ENCODE measurements around the gene C1orf116.

GRCh38 chr1:207018707-207019106 is 13.8 kb downstream of the C1orf116 start:
- TF ChIP-seq, protein P1, sequence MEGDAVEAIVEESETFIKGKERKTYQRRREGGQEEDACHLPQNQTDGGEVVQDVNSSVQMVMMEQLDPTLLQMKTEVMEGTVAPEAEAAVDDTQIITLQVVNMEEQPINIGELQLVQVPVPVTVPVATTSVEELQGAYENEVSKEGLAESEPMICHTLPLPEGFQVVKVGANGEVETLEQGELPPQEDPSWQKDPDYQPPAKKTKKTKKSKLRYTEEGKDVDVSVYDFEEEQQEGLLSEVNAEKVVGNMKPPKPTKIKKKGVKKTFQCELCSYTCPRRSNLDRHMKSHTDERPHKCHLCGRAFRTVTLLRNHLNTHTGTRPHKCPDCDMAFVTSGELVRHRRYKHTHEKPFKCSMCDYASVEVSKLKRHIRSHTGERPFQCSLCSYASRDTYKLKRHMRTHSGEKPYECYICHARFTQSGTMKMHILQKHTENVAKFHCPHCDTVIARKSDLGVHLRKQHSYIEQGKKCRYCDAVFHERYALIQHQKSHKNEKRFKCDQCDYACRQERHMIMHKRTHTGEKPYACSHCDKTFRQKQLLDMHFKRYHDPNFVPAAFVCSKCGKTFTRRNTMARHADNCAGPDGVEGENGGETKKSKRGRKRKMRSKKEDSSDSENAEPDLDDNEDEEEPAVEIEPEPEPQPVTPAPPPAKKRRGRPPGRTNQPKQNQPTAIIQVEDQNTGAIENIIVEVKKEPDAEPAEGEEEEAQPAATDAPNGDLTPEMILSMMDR (IDR thresholded peaks at IDR 0.05; ENCODE audit: low read depth, low read length, missing input control), result no peak
- TF ChIP-seq FOXA1 (IDR thresholded peaks at IDR 0.05) (no peak), JUND (IDR thresholded peaks at IDR 0.05) (no peak), HNF4G (IDR thresholded peaks at IDR 0.05) (no peak)
